GM12878 (cell line): ENCODE data around the gene PIGS.

Source experiments
- ASH2L ChIP-seq: fragments of 300-600, 200-600 bp; sonication (generic); IDR thresholded peaks from 2 replicates; pipeline ENCODE4 v1.6.1; 2017; ENCODE audit warnings: low read depth, mild to moderate bottlenecking, borderline replicate concordance
- BCL11A ChIP-seq: IDR thresholded peaks from 2 replicates; pipeline ENCODE4 v1.6.1; 2011; ENCODE audit warnings: low read depth, low read length
- CTCF ChIP-seq, 3 experiments: IDR thresholded peaks in 2 of 3; conservative IDR thresholded peaks in 1 of 3; 2 replicates each; pipeline ENCODE4 v1.5.1; 2011; ENCODE audit warnings: low read depth in 3 of 3, low read length in 3 of 3, mild to moderate bottlenecking in 3 of 3, control low read depth in 2 of 3, moderate library complexity in 2 of 3, inconsistent platforms in 1 of 3, mixed read lengths in 1 of 3; ENCODE audit not compliant: control insufficient read depth in 2 of 3, insufficient read depth in 1 of 3; ENCODE audit errors: extremely low read depth in 1 of 3
- E2F8 ChIP-seq: fragments of 450-650 bp; IDR thresholded peaks from 2 replicates; pipeline ENCODE4 v1.6.1; 2018; ENCODE audit warnings: mild to moderate bottlenecking, low read depth, moderate library complexity; ENCODE audit not compliant: partially characterized antibody
- GATAD2B ChIP-seq: fragments of 450-650 bp; conservative IDR thresholded peaks from 2 replicates; pipeline ENCODE4 v1.6.1; 2017; ENCODE audit warnings: low read depth, mild to moderate bottlenecking, moderate library complexity
- HDAC2 ChIP-seq: fragments of 200-600 bp; sonication (generic); IDR thresholded peaks from 2 replicates; pipeline ENCODE4 v1.6.1; 2017
- MAX ChIP-seq: IDR thresholded peaks from 2 replicates; pipeline ENCODE4 v1.6.1; 2012; ENCODE audit warnings: low read depth, low read length, improper control_type of control experiment
- POLR2A ChIP-seq: IDR thresholded peaks from 2 replicates; pipeline ENCODE4 v1.6.1; 2011; ENCODE audit warnings: low read depth, mild to moderate bottlenecking, low read length
- POLR2AphosphoS5 ChIP-seq: IDR thresholded peaks from 2 replicates; pipeline ENCODE4 v1.6.1; 2011; ENCODE audit warnings: mild to moderate bottlenecking, low read length, inconsistent platforms
- POU2F2 ChIP-seq: IDR thresholded peaks from 3 replicates; pipeline ENCODE4 v1.6.1; 2011; ENCODE audit warnings: low read depth, mild to moderate bottlenecking, low read length, borderline replicate concordance
- RCOR1 ChIP-seq: conservative IDR thresholded peaks from 2 replicates; pipeline ENCODE4 v1.6.1; 2012; ENCODE audit warnings: low read depth, low read length, improper control_type of control experiment
- REST ChIP-seq: IDR thresholded peaks from 2 replicates; pipeline ENCODE4 v1.6.1; 2012; ENCODE audit warnings: mild to moderate bottlenecking, low read depth, low read length
- USF1 ChIP-seq: IDR thresholded peaks from 2 replicates; pipeline ENCODE4 v1.6.1; 2011; ENCODE audit warnings: borderline replicate concordance, low read depth, mild to moderate bottlenecking, moderate library complexity, mixed read lengths, low read length; ENCODE audit not compliant: insufficient read depth; ENCODE audit errors: extremely low read length

GRCh38 chr17:28509789-28510188, 61.5 kb downstream of the PIGS start:
- TF ChIP-seq GATAD2B (no peak), CTCF (IDR thresholded peaks at IDR 0.05 in 2 of 3, conservative IDR thresholded peaks at IDR 0.05 in 1 of 3; ENCODE audit: control insufficient read depth in 2 of 3, extremely low read depth in 1 of 3, insufficient read depth in 1 of 3, low read depth in 3 of 3, low read length in 3 of 3) (no peak), ASH2L (no peak), POLR2AphosphoS5 (no peak), E2F8 (no peak), USF1 (no peak), HDAC2 (no peak), RCOR1 (no peak), REST (no peak), POU2F2 (no peak), POLR2A (no peak), BCL11A (no peak), MAX (no peak)
